ENCODE measurements around the gene TGDS. TPM values are rescaled to one million over a fixed set of nuclear protein-coding genes. Genes with fewer than 3 reads are reported as not detected.

Gene TGDS, protein sequence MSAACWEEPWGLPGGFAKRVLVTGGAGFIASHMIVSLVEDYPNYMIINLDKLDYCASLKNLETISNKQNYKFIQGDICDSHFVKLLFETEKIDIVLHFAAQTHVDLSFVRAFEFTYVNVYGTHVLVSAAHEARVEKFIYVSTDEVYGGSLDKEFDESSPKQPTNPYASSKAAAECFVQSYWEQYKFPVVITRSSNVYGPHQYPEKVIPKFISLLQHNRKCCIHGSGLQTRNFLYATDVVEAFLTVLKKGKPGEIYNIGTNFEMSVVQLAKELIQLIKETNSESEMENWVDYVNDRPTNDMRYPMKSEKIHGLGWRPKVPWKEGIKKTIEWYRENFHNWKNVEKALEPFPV
- 7.2 and 10.9 TPM in 2 replicates for total RNA-seq

DNA sequence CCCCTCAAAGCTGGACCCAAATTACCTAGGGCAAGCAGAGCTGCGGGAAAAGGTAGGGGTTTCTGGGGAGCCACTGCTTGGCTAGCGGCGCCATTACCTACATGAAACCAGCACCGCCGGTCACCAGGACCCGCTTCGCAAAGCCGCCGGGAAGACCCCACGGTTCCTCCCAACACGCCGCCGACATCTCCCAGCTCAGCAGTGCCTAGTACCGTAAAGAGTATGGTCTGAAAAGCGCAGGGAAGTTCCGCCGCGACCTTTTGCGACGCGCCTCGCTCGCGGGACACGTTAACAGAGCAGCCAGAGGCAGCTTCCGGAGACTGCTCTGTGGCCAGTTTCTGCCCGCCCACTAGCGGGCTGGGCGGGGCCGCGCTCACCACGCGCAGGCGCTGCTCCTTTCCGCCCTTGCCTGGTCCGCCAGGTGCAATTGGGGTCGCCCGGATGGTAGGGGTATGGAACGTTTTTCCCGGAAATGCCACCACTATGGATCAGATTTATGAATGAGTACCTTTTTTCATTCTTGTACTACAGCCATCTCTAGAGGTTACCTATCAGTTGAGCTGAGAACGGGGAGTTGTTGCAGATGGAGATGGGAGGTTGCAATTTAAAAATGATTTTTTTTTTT lies at the start of gene TGDS:
TGDS (minus strand) TSS at position 203 of the 625 bp plus-strand sequence; CDS start at position 187, 16 bp downstream.

DNA sequence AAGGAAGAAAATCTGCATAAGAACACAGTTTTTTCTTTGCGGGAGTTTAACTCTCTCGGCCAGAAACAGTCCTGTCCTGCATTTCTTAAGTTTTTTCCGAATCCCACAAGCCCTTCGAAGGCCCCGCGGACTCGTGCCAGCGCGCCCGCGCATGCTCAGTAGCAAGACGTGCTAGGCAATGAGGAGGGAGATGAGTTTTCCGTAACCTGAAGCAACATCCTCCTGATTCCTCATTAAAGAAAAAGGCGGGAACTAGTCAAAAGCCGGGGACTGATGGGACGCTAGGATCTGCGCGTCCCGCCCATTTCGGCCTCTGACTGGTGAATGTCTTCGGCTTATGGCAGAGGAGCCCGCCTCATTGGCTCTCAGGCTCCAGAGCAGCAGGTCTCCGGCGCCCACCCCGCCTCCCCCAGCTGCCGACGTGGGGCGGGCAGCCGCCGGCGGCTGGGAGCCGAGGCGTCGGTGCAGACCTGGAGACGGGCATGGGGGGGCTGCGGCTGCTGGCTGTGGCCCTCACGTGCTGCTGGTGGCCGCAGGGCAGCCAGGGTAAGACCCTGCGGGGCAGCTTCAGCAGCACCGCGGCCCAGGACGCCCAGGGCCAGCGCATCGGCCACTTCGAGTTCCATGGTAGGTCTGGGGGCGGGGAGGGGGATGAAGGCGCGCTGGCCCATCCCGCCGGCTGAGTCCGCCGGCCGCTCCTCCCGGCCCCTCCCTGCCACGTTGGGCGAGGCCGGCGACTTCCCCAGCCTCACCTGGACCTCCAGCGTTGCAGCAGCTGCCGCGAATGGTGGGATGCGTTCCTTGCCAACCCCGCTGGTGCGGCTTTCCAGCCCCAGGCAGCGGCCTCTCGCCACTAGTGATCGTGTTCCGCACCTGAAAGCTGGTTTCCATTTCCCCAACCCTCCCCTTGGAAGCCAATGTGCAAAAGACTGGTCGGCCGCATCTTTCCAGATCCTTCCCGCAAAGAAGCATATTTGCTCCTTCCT lies 5.8 kb upstream of the TGDS start, which contains the start of gene GPR180:
GPR180 (plus strand) TSS at position 412 of the 986 bp plus-strand sequence; CDS start at position 483, 71 bp downstream.

Other genes starting within 250 kb of the TGDS start
- not detected in 2 replicates for gene DCT, start 116.5 kb downstream of the TGDS start, total RNA-seq
- 3.9 and 7.3 TPM in 2 replicates for gene GPR180, start 5.7 kb upstream of the TGDS start, total RNA-seq
- 5.7 and 6.2 TPM in 2 replicates for gene SOX21, start 116.4 kb upstream of the TGDS start, total RNA-seq